GM12874 (cell line): ENCODE results near the gene PIERCE2.

Experiments
- CTCF ChIP-seq: IDR thresholded peaks from 2 replicates; pipeline ENCODE4 v1.5.1; 2011; ENCODE audit warnings: low read depth, mild to moderate bottlenecking, control low read depth, low read length, moderate library complexity; ENCODE audit not compliant: insufficient read depth

PIERCE2 gene

GRCh38 chr15:55403531-55403930 is 4.8 kb upstream of the PIERCE2 start:
- TF ChIP-seq CTCF: no peak

- no peak for TF ChIP-seq CTCF
These were observed 740 bp upstream of the PIERCE2 start for GRCh38 chr15:55407498-55408011.

GRCh38 chr15:55420171-55420866 is 12.0 kb downstream of the PIERCE2 start:
- TF ChIP-seq CTCF: no peak

GRCh38 chr15:55422089-55422488 is 13.8 kb downstream of the PIERCE2 start:
- no peak for TF ChIP-seq CTCF

- TF ChIP-seq CTCF: peak; percentile 40
These were observed 26.9 kb downstream of the PIERCE2 start for GRCh38 chr15:55434989-55435825.

GRCh38 chr15:55457401-55458022 is 49.2 kb downstream of the PIERCE2 start:
- TF ChIP-seq CTCF: no peak

GRCh38 chr15:55461447-55461846 is 53.2 kb downstream of the PIERCE2 start:
- TF ChIP-seq CTCF: no peak
